ENCODE results near the gene RBM23. TPM values are rescaled to one million over a fixed set of nuclear protein-coding genes. Genes with fewer than 3 reads are reported as not detected.

RBM23 gene
- total RNA-seq, 2 experiments from 2014 or later = 91.7 to 98.0 TPM

GRCh38 chr14:22907429-22907828, 11.5 kb downstream of the RBM23 start:
- H3K4me1 Mint-ChIP-seq = peaks cover 10% of the 10 kb centered on the region
- peaks cover 25% of the 10 kb centered on the region for H3K36me3 Mint-ChIP-seq
- DNase-seq = no peak
- no peak overlapping the region for H3K27ac Mint-ChIP-seq
- H3K27me3 Mint-ChIP-seq = no peaks in the 10 kb centered on the region
- ATAC-seq (ENCODE audit: low read depth) = no peak
- no peaks in the 10 kb centered on the region for H3K9me3 Mint-ChIP-seq
- POLR2A ChIA-PET = interaction anchor here (1.6 kb wide), 1 partner anchor 12 kb away, joined by 5 read pairs; the partner anchor contains the start of gene RBM23
- H3K4me3 Mint-ChIP-seq = no peak overlapping the region

- H3K27ac Mint-ChIP-seq = no peak overlapping the region
- peaks cover 11% of the 10 kb centered on the region for H3K4me1 Mint-ChIP-seq
- H3K36me3 Mint-ChIP-seq = peaks cover 28% of the 10 kb centered on the region
- no peaks in the 10 kb centered on the region for H3K9me3 Mint-ChIP-seq
- H3K4me3 Mint-ChIP-seq = no peak overlapping the region
- no peak for ATAC-seq (ENCODE audit: low read depth)
- H3K27me3 Mint-ChIP-seq = no peaks in the 10 kb centered on the region
- POLR2A ChIA-PET = no interaction called here
- no peak for DNase-seq
Observed at GRCh38 chr14:22906073-22906472, 12.9 kb downstream of the RBM23 start.

- peaks cover 16% of the 10 kb centered on the region for H3K4me1 Mint-ChIP-seq
- H3K27me3 Mint-ChIP-seq = no peaks in the 10 kb centered on the region
- H3K36me3 Mint-ChIP-seq = peaks cover 30% of the 10 kb centered on the region
- ATAC-seq (ENCODE audit: low read depth) (no peak), DNase-seq (no peak)
- no peak overlapping the region for H3K27ac Mint-ChIP-seq
- no peak overlapping the region for H3K4me3 Mint-ChIP-seq
- no peaks in the 10 kb centered on the region for H3K9me3 Mint-ChIP-seq
- POLR2A ChIA-PET = no interaction called here
Observed at GRCh38 chr14:22905627-22906026, 13.3 kb downstream of the RBM23 start.

GRCh38 chr14:22903742-22904087, 15.2 kb downstream of the RBM23 start:
- Mint-ChIP-seq H3K27me3 (no peaks in the 10 kb centered on the region), H3K4me1 (peaks cover 12% of the 10 kb centered on the region), H3K9me3 (no peaks in the 10 kb centered on the region), H3K36me3 (peaks cover 26% of the 10 kb centered on the region), H3K4me3 (no peak overlapping the region), H3K27ac (no peak overlapping the region)
- POLR2A ChIA-PET = interaction anchor here (1.8 kb wide), 1 partner anchor 15 kb away, joined by 6 read pairs; the partner anchor contains the start of gene RBM23
- ATAC-seq (ENCODE audit: low read depth) (no peak), DNase-seq (no peak)

GRCh38 chr14:22901799-22902198, 17.1 kb downstream of the RBM23 start:
- no peak for ATAC-seq (ENCODE audit: low read depth)
- DNase-seq = no peak
- Mint-ChIP-seq H3K4me3 (no peak overlapping the region), H3K9me3 (no peaks in the 10 kb centered on the region), H3K36me3 (peaks cover 26% of the 10 kb centered on the region), H3K27me3 (no peaks in the 10 kb centered on the region), H3K4me1 (peaks cover 15% of the 10 kb centered on the region), H3K27ac (no peak overlapping the region)
- POLR2A ChIA-PET = interaction anchor here (0.6 to 1.2 kb wide), 7 partner anchors 12 to 389 kb away, joined by 3 read pairs; partner anchors contain the start of gene LRP10

- Mint-ChIP-seq H3K27me3 (no peaks in the 10 kb centered on the region), H3K27ac (peak overlapping the region; percentile 31), H3K36me3 (peaks cover 24% of the 10 kb centered on the region)
Observed at GRCh38 chr14:22900081-22900799, 18.7 kb downstream of the RBM23 start.

GRCh38 chr14:22898302-22899090, 20.5 kb downstream of the RBM23 start:
- no peak for ATAC-seq (ENCODE audit: low read depth)
- Mint-ChIP-seq H3K9me3 (no peaks in the 10 kb centered on the region), H3K36me3 (peaks cover 24% of the 10 kb centered on the region), H3K4me3 (no peak overlapping the region), H3K27ac (no peak overlapping the region), H3K27me3 (no peaks in the 10 kb centered on the region), H3K4me1 (peaks cover 15% of the 10 kb centered on the region)
- POLR2A ChIA-PET = interaction anchor here (0.6 to 1.4 kb wide), 3 partner anchors 9 to 71 kb away, joined by 3 read pairs; no protein-coding TSS in a partner anchor
- no peak for DNase-seq

More at GRCh38 chr14:22900081-22900799, 18.7 kb downstream of the RBM23 start:
- peaks cover 15% of the 10 kb centered on the region for H3K4me1 Mint-ChIP-seq
- DNase-seq = no peak
- no peaks in the 10 kb centered on the region for H3K9me3 Mint-ChIP-seq
- peak; percentile 75 for ATAC-seq (ENCODE audit: low read depth)
- POLR2A ChIA-PET = interaction anchor here (0.7 to 1.5 kb wide), 6 partner anchors 14 to 330 kb away, joined by 3 to 7 read pairs (median 3); partner anchors contain the start of gene RBM23
- no peak overlapping the region for H3K4me3 Mint-ChIP-seq

- ATAC-seq (ENCODE audit: low read depth) (no peak), DNase-seq (no peak)
- peaks cover 23% of the 10 kb centered on the region for H3K36me3 Mint-ChIP-seq
- no peaks in the 10 kb centered on the region for H3K27me3 Mint-ChIP-seq
- POLR2A ChIA-PET = interaction anchor here (0.7 kb wide), 1 partner anchor 25 kb away, joined by 3 read pairs; no protein-coding TSS in a partner anchor
- no peak overlapping the region for H3K27ac Mint-ChIP-seq
- H3K4me3 Mint-ChIP-seq = no peak overlapping the region
- H3K9me3 Mint-ChIP-seq = no peaks in the 10 kb centered on the region
- H3K4me1 Mint-ChIP-seq = peaks cover 15% of the 10 kb centered on the region
Observed at GRCh38 chr14:22897357-22897756, 21.6 kb downstream of the RBM23 start.

GRCh38 chr14:22896760-22897159, 22.2 kb downstream of the RBM23 start:
- H3K4me1 Mint-ChIP-seq = peaks cover 14% of the 10 kb centered on the region
- DNase-seq (no peak), ATAC-seq (ENCODE audit: low read depth) (no peak)
- H3K9me3 Mint-ChIP-seq = no peaks in the 10 kb centered on the region
- H3K27ac Mint-ChIP-seq = no peak overlapping the region
- peaks cover 19% of the 10 kb centered on the region for H3K36me3 Mint-ChIP-seq
- H3K4me3 Mint-ChIP-seq = no peak overlapping the region
- POLR2A ChIA-PET = interaction anchor here (0.7 to 0.8 kb wide), 3 partner anchors 16 to 26 kb away, joined by 3 read pairs; no protein-coding TSS in a partner anchor
- H3K27me3 Mint-ChIP-seq = no peaks in the 10 kb centered on the region

GRCh38 chr14:22896356-22896755, 22.6 kb downstream of the RBM23 start:
- Mint-ChIP-seq H3K36me3 (peaks cover 15% of the 10 kb centered on the region), H3K27me3 (no peaks in the 10 kb centered on the region), H3K4me1 (peaks cover 12% of the 10 kb centered on the region), H3K27ac (no peak overlapping the region), H3K9me3 (no peaks in the 10 kb centered on the region), H3K4me3 (no peak overlapping the region)
- POLR2A ChIA-PET = interaction anchor here (0.7 to 0.8 kb wide), 2 partner anchors 16 to 25 kb away, joined by 3 read pairs; no protein-coding TSS in a partner anchor
- DNase-seq (no peak), ATAC-seq (ENCODE audit: low read depth) (no peak)

- no peak overlapping the region for H3K4me3 Mint-ChIP-seq
Observed at GRCh38 chr14:22895402-22895801, 23.5 kb downstream of the RBM23 start.

GRCh38 chr14:22893706-22894105, 25.2 kb downstream of the RBM23 start:
- Mint-ChIP-seq H3K36me3 (peaks cover 9% of the 10 kb centered on the region), H3K4me1 (peaks cover 6% of the 10 kb centered on the region), H3K27me3 (no peaks in the 10 kb centered on the region), H3K9me3 (no peaks in the 10 kb centered on the region), H3K27ac (no peak overlapping the region), H3K4me3 (no peak overlapping the region)
- ATAC-seq (ENCODE audit: low read depth) (no peak), DNase-seq (no peak)
- POLR2A ChIA-PET = interaction anchor here (0.6 kb wide), 1 partner anchor 35 kb away, joined by 3 read pairs; no protein-coding TSS in a partner anchor

More at GRCh38 chr14:22895402-22895801, 23.5 kb downstream of the RBM23 start:
- H3K27me3 Mint-ChIP-seq = no peaks in the 10 kb centered on the region
- ATAC-seq (ENCODE audit: low read depth) (no peak), DNase-seq (no peak)
- H3K9me3 Mint-ChIP-seq = no peaks in the 10 kb centered on the region
- H3K36me3 Mint-ChIP-seq = peaks cover 13% of the 10 kb centered on the region
- POLR2A ChIA-PET = no interaction called here
- H3K4me1 Mint-ChIP-seq = peaks cover 6% of the 10 kb centered on the region
- no peak overlapping the region for H3K27ac Mint-ChIP-seq

- Mint-ChIP-seq H3K27me3 (no peaks in the 10 kb centered on the region), H3K4me1 (peaks cover 8% of the 10 kb centered on the region), H3K4me3 (no peak overlapping the region), H3K9me3 (no peaks in the 10 kb centered on the region), H3K36me3 (peaks cover 6% of the 10 kb centered on the region), H3K27ac (no peak overlapping the region)
- ATAC-seq (ENCODE audit: low read depth) = no peak
- no peak for DNase-seq
- POLR2A ChIA-PET = interaction anchor here (0.6 to 1.2 kb wide), 2 partner anchors 14 to 20 kb away, joined by 3 to 5 read pairs; no protein-coding TSS in a partner anchor
Observed at GRCh38 chr14:22892488-22892887, 26.5 kb downstream of the RBM23 start.

Data from activated naive CD8-positive, alpha-beta T cell treated with anti-CD3 and anti-CD28 coated beads, Interleukin-2, amount 10 ng/mL, durations not matched to agents 7 days and 5 days (primary cell).